ENCODE measurements around the gene YTHDF1.

DNA sequence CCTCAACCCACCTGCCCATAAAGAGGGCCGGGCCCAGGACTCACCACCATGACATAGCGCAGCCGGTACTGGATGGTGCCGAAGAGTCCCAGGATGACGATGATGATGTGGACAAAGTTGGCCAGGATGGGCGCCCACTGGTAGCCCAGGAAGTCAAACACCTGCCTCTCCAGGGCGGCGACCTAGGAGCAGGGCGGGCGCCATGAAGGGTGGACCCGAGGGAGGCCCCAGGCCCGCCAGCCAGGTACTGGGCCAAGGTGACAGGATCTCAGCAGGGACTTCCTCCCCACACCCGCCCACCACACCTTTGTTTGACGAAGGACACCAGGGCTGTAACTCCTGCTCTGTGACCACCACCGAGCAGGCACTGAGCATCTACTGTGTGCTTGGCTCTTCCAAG is 34.0 kb upstream of the YTHDF1 start:
- TF ChIP-seq CTCF (IDR thresholded peaks at IDR 0.05) (no peak), EZH2 (IDR thresholded peaks at IDR 0.05; ENCODE audit: borderline replicate concordance, insufficient read depth, low read depth, low read length, poor library complexity, severe bottlenecking) (no peak)
